Hematopoietic multipotent progenitor cell treated with erythropoietin and hydrocortisone succinate and interleukin-3 and kit ligand, for 6 days (in vitro differentiated cells): ENCODE measurements around the gene BTN2A1.

Experiments used
- DNase-seq: peaks from one replicate; pipeline ENCODE4 v3.0.0-alpha.2; 2015

Gene BTN2A1

DNA sequence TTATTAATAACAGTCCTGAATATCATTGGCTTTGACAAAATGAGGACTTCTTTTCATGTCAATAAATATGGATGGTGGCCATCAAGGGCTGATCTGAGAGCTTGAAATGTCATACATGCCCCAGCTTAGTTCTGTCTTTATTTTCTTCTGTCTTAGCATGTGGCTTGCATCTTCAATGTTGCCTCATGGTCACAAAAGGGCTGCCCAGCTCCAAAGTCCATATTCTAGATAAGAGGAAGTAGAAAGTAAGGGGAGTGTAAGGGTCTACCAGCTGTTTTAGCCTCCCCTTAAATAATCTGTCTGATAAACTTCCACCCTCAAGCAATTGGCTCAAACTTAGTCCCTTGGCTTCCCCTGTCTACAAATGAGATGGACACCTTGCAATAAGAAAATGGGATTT, 14.2 kb downstream of the BTN2A1 start:
- DNase-seq, result no peak

- DNase-seq, result peak; percentile 26
These were observed 15.0 kb downstream of the BTN2A1 start for GRCh38 chr6:26472549-26473290.

- DNase-seq, result no peak
These were observed 15.6 kb downstream of the BTN2A1 start for GRCh38 chr6:26473429-26473757.

DNA sequence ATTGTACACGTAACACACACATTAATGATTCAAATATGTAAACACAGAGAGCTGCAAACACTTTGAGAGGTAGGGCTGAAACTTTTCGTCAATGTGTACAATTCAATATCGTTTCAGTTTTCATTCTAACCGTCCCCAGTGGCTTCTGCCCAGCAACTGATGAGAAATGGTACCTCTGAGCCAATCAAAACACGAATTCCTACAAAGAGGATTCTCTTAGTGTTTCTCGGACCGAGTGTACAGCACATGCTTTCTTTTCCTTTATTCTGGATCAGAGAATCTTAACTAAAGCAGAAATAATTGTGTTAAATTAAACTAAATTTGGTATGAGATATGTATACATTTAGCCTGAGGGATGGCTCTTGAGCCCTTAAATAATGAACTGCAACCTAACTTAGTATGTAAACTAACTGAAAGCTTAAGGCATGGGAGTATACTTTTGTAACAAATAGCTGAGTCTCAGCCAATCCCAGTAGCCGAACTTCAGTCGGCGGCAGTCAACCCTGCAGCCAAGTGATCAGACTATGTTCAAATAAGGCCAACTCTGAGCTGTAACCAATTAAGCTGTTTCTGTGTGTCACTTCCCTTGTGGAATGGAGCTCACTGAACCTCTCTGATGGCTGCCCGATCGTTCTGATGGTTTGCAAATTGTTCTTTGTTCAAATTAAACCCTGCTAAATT, 16.1 kb downstream of the BTN2A1 start:
- peak; percentile 97 for DNase-seq

DNA sequence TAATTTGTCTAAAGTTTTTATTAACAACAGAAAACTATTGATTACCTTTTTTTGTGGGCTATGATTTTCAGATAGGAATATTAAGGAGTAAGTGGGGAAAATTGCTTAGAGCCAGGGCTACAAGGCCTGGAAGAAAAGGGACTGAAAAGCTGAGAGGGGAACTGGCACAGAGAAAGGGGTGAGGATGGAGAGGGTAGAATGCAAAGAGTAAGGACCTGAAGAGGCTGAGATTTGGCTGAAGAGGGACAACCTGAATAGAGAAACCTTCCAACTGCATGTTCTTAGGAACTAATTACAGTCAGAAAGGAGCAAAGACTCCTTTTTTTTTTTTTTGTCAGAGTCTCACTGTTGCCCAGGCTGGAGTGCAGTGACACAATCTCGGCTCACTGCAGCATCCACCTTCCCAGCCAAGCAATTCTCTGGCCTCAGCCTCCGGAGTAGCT, 16.7 kb downstream of the BTN2A1 start:
- peak; percentile 29 for DNase-seq

GRCh38 chr6:26475823-26476729, 18.3 kb downstream of the BTN2A1 start:
- DNase-seq, result no peak

DNA sequence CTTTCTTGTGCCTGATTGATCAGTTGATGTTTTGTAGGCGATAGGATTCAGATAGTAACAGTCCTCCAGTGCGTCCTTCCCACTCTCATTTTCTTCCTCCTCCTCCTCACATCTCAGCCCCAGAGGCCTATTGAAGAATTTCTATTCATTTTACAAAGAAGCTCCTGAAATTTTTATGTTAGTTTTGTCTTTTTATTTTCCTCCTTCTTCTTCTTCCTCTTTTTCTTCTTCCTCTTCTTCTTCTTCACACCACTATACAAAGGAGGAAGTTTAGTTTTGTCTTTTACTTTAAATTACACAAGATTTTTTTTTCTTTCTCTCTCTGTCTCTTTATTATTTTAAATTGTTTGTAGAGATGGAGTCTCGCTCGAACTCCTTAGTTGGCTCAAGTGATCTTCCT, 19.1 kb downstream of the BTN2A1 start:
- no peak for DNase-seq

DNA sequence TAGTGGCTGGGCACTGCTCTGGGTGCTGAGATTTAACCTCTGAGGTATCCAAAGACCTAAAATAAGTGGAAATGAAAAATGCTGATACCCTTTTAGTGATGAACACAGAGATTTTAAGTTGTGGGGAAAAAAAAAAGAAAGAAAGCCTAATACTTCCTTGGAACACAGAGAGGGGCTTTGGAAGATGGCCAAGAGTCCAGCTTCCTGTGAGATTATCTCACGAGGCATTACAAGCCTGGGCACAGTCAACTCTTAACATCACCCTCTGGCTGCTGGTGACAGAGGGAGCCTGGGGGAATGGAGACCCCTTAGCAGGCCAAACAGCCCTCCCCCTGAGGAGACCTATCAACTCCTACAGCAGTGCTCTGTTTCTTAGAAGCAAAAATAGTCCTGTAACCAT, 19.7 kb downstream of the BTN2A1 start:
- DNase-seq, result peak; percentile 37

GRCh38 chr6:26478100-26478984, 20.6 kb downstream of the BTN2A1 start:
- DNase-seq, result no peak

DNA sequence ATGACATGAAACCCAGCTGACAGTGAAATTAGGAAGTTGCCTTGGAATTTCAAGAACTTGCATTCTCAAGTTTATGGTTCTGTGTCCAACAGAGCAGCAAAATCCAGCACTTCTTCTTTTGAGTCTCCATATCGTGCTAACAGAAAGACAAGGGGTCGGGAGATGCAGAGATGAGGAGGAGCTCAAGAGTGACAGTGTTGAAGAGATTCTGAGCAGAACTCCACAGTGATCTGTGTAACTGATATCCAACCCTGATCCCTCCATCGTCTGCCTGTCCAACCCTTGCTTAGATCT, 21.2 kb downstream of the BTN2A1 start:
- no peak for DNase-seq

- no peak for DNase-seq
These were observed 24.6 kb downstream of the BTN2A1 start for GRCh38 chr6:26482338-26482737.

DNA sequence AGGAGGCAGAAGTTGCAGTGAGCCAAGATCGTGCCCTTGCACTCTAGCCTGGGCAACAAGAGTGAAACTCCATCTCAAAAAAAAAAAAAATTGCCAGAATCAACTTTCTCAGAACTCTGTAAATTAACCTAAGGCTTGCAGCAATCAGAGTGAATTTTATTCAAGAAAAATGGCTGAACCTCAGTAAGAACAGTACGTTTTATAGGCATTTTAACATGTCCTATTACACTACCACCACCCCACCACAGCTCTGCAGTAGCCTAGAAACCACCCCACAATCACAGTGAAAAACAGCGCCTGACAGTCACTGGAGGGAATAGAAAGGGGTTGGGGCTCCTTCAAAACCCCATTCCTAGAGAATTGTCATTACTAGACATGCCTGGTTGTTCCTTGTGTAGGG, 26.0 kb downstream of the BTN2A1 start:
- no peak for DNase-seq

DNA sequence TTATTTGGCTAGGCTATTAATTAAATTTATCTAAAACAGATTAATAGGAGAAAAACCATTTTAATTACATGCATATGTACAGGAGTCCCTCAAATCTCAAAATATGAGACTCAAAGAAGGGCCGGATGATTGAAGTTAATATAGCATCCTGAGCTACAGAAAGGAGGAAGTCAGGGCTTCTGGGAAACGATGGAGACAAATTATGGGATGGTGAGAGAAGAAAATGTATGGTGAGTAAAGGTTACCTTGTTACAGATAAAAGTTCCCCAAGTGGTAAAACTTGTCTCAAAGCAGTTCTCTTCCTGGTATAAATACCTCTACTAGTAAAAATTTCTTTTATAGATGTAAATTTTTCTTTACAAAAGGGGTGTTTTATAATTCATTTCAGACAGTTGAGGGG, 26.4 kb downstream of the BTN2A1 start:
- DNase-seq, result no peak

DNA sequence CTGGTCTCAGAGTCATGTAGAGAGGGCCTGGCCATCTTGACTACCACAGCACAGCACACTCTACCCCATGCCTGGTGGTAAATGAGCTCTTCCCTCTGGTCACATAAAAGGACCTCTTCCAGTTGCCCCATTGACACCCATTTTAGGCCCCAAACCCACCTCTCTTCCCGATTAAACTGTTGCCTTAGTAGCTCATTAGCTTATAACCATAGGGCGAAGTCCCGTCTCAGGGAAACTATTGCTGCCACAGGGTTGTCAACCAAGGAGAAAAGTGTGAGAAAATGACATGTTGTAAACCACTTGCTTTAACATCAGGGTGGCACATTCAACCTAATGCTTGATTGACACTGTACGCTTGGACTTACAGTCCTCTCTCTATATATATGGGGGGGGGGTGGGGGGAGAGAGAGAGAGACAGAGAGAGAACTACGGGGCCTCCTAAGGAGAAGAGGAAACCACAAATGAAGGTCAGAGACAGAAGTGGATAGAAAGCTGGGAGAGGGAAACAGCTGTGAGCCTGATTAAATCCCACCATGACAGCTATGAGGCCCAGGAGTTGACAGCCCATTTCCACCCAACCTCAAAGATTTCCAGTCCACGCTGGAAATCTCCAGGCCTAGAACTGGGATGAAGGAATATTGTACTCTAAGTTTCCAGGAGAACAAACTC, 27.5 kb downstream of the BTN2A1 start:
- peak; percentile 30 for DNase-seq

GRCh38 chr6:26486358-26486757, 28.6 kb downstream of the BTN2A1 start:
- DNase-seq, result no peak

DNA sequence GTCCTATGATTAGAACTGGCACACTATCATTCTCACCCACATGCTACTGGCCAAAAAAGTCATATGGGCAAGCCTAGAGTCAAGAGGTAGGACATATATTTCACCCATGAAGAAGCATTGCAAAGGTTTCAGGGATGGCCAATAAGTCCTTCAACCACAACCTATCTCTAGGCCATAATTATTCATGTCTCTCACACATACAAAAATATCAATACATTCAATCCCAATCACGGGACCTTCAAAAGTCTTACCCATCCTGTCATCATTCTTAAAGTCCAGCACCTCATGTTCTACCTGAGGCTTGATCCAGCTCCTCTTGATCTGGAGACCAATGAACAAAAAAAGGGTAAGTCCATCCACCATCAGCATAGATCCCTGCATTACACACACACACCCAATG, 29.7 kb downstream of the BTN2A1 start:
- no peak for DNase-seq

GRCh38 chr6:26489996-26490964, 32.5 kb downstream of the BTN2A1 start:
- DNase-seq, result no peak

DNA sequence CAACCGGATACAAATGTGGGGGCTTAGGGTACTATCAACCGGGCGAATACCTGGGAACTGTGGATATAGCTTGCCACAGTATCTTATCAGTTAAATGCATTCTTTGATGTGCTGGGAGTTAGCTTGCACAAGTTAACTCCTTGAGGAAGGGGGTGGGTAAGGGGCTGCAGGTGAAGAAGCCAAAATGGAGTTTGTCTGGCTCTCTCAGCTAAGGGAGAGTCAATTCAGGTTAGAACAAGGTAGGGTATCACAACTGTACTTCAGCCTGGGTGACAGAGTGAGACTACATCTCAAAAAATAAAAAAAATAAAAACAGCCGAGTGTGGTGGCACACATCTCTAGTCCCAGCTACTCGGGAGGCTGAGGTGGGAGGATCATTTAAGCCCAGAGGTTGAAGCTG, 33.8 kb downstream of the BTN2A1 start:
- no peak for DNase-seq

- peak; percentile 87 for DNase-seq
These were observed 35.5 kb downstream of the BTN2A1 start for GRCh38 chr6:26493258-26493657.

DNA sequence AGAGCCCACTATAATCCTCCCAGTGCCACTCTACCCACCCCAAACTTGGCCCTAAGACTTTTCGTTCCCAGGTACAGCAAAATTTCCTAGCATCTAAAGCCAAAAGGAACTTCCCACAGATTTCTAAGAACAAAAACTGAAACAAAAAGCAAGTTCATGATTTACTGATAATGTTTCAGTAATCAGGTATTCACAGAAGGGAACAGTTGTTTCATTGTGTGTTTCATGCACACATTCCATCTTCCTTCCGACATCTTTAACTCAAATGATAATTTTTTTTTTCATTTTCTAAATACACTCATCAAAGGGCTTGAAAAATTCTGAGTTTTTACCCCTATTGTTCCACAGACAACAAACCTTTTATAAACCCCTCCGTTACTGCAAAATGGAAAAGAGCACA, 36.4 kb downstream of the BTN2A1 start:
- no peak for DNase-seq

DNA sequence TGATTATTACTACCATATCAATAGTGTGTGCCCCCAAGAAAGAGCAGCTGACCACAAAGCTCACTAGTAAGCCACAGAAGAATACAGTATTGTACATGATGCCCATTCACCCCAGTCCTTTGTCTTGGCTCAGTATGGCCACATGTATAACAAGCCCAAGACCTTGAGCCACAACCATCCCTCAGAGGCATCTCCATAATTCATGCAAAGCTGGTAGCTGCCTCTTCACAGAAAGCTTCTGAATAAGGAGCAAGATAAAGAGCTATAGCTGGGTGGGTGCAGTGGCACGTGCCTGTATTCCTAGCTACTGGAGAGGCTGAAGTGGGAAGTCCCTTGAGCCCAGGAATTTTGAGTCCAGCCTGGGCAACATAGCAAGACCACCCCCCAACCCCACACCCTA, 37.5 kb downstream of the BTN2A1 start:
- DNase-seq, result no peak
